Articular chondrocyte of knee joint (primary cell): Measurements from ENCODE around the gene TMEM258. TPM values are rescaled to one million over a fixed set of nuclear protein-coding genes. Genes with fewer than 3 reads are reported as not detected.

Experiments used
- total RNA-seq: library from RNA; depleted of rRNA; stranded (reverse); fragments of >200 nt; gene quantifications from 2 replicates; pipeline ENCODE4 v1.2.3, GENCODE V29; 2012

The TMEM258 gene
- 69.9 and 86.2 TPM in 2 replicates for total RNA-seq

GRCh38 chr11:61792310-61793082 is at the start of gene TMEM258, which contains the start of gene FEN1:
TMEM258 (minus strand) TSS chr11:61792599; CDS start chr11:61792558, 41 bp downstream.
FEN1 (plus strand) TSS chr11:61792911; CDS start chr11:61795362, 2,451 bp downstream.

GRCh38 chr11:61827571-61828378 is 35.4 kb upstream of the TMEM258 start, which contains the start of gene FADS2:
FADS2 (plus strand) TSS chr11:61828300; CDS start chr11:61828391, 91 bp downstream.

DNA sequence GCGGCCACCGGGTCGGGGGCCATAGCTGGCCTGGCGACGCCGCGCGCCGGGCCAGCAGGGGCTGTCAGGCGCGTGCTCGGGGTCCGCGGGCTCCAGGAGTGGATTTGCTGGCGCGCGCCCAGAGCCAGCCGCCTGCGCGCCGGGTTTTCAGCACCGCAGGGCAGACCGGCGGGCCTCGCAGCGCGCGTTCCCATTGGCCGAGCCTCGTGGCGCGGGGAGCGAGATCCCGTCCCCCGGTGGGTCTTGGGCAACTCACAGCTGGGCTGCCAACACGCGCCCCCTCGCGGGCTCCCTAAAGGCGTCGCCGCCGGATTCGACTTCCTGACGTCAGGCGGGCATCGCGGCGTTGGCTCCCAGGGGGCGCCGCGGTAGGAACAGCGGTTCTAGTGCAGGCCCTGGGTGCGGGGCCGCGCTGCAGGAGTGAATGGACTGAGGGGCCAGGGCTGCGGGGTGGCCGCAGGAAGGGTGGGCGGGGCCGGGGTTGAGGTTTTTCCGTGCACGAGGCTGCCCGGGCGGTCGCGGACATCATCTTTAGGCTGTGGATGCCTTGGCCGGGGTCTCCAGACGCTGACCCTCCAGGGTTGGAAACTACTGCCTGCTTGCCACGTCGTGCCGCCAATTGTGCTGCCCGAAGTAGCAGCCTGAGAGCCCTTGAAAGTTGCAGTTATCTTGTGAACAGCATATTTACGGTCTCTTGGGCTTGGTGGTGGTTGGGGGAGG is 24.5 kb upstream of the TMEM258 start, which contains the start of gene FADS1:
TSS of gene FADS1 (minus strand) at position 268 of the 720 bp plus-strand sequence. CDS start at position 194, 74 bp downstream.

GRCh38 chr11:61752117-61752924 is 40.1 kb downstream of the TMEM258 start, which contains the start of gene MYRF:
MYRF (plus strand) TSS chr11:61752636; CDS start chr11:61752745, 109 bp downstream.

Other genes with a start within 250 kb of the TMEM258 start
- gene SYT7, start 211.5 kb downstream of the TMEM258 start, total RNA-seq, result 3.4 and 4.3 TPM in 2 replicates
- gene DAGLA, start 112.2 kb downstream of the TMEM258 start, total RNA-seq, result 2.4 and 2.5 TPM in 2 replicates
- gene MYRF, start 40.0 kb downstream of the TMEM258 start, total RNA-seq, result under 0.01 and 0.22 TPM in 2 replicates
- gene FEN1, start 312 bp upstream of the TMEM258 start, total RNA-seq, result 9.7 and 13.8 TPM in 2 replicates
- 51.5 and 91.2 TPM in 2 replicates for gene FADS1, start 24.4 kb upstream of the TMEM258 start, total RNA-seq
- 53.8 and 70.4 TPM in 2 replicates for gene FADS2, start 35.7 kb upstream of the TMEM258 start, total RNA-seq
- gene FADS3, start 98.9 kb upstream of the TMEM258 start, total RNA-seq, result 60.9 and 75.8 TPM in 2 replicates
- 8.5 and 11.6 TPM in 2 replicates for gene RAB3IL1, start 125.0 kb upstream of the TMEM258 start, total RNA-seq
- gene BEST1, start 157.8 kb upstream of the TMEM258 start, total RNA-seq, result 3.8 and 5.2 TPM in 2 replicates
- gene FTH1, start 175.0 kb upstream of the TMEM258 start, total RNA-seq, result 1,512 and 1,689 TPM in 2 replicates